Measurements from ENCODE around the gene RIMBP2.

Gene RIMBP2

GRCh38 chr12:130671556-130671955 lies 44.5 kb downstream of the RIMBP2 start:
- no peak overlapping the region for H3K4me3 ChIP-seq (ENCODE audit: low read depth, low read length)
- H3K9me3 ChIP-seq (ENCODE audit: control insufficient read depth, insufficient read depth, low read depth, low read length), result no peaks in the 10 kb centered on the region
- CTCF ChIA-PET, result no interaction called here
- TF ChIP-seq ZFP41 (tag by site-specific recombination; IDR thresholded peaks at IDR 0.05; ENCODE audit: borderline replicate concordance) (no peak), ZNF24 (tag by site-specific recombination; IDR thresholded peaks at IDR 0.05) (no peak), ZNF350 (tag by site-specific recombination; IDR thresholded peaks at IDR 0.05) (no peak)
- no peak overlapping the region for H3K27ac ChIP-seq (ENCODE audit: extremely low read depth, low read depth, low read length)
- H3K36me3 ChIP-seq (ENCODE audit: control insufficient read depth in 2 of 2, insufficient read depth in 1 of 2, low read length in 2 of 2), result no peaks in the 10 kb centered on the region
- POLR2A ChIA-PET, result no interaction called here
- no peaks in the 10 kb centered on the region for H3K4me1 ChIP-seq (ENCODE audit: control insufficient read depth, insufficient read depth, low read length)

GRCh38 chr12:130669797-130670196 lies 46.3 kb downstream of the RIMBP2 start:
- Histone ChIP-seq H3K36me3 (ENCODE audit: control insufficient read depth in 2 of 2, insufficient read depth in 1 of 2, low read length in 2 of 2) (no peaks in the 10 kb centered on the region), H3K9me3 (ENCODE audit: control insufficient read depth, insufficient read depth, low read depth, low read length) (no peaks in the 10 kb centered on the region), H3K4me3 (ENCODE audit: low read depth, low read length) (no peak overlapping the region), H3K4me1 (ENCODE audit: control insufficient read depth, insufficient read depth, low read length) (no peaks in the 10 kb centered on the region), H3K27ac (ENCODE audit: extremely low read depth, low read depth, low read length) (no peak overlapping the region)
- CTCF ChIA-PET, result no interaction called here
- TF ChIP-seq ZNF473 (tag by site-specific recombination; IDR thresholded peaks at IDR 0.05) (no peak), ELK4 (IDR thresholded peaks at IDR 0.05; ENCODE audit: borderline replicate concordance, low read depth, low read length) (no peak), ZNF558 (tag by site-specific recombination; IDR thresholded peaks at IDR 0.05) (no peak), PBX3 (CRISPR knock-in tag; IDR thresholded peaks at IDR 0.05) (no peak), ZNF48 (tag by site-specific recombination; IDR thresholded peaks at IDR 0.05) (no peak), ZNF280D (tag by site-specific recombination; IDR thresholded peaks at IDR 0.05) (no peak), ZNF169 (tag by site-specific recombination; IDR thresholded peaks at IDR 0.05) (no peak), SCRT1 (tag by site-specific recombination; IDR thresholded peaks at IDR 0.05; ENCODE audit: borderline replicate concordance) (no peak), ZNF37A (tag by site-specific recombination; IDR thresholded peaks at IDR 0.05) (no peak), ZBTB20 (tag by site-specific recombination; IDR thresholded peaks at IDR 0.05) (no peak), ZBTB26 (tag by site-specific recombination; optimal IDR thresholded peaks at IDR 0.05) (no peak), ZNF664 (tag by site-specific recombination; IDR thresholded peaks at IDR 0.05) (no peak), ZNF624 (tag by site-specific recombination; IDR thresholded peaks at IDR 0.05) (no peak), ZNF426 (tag by site-specific recombination; IDR thresholded peaks at IDR 0.05) (no peak), ZNF701 (tag by site-specific recombination; IDR thresholded peaks at IDR 0.05) (no peak), ZNF555 (tag by site-specific recombination; conservative IDR thresholded peaks at IDR 0.05) (no peak)
- POLR2A ChIA-PET, result no interaction called here

Measured in HEK293 (cell line).